H9 (cell line): ENCODE data around the gene SMTNL2. TPM values are rescaled to one million over a fixed set of nuclear protein-coding genes. Genes with fewer than 3 reads are reported as not detected.

Experiments
- DNase-seq: peaks from one replicate; pipeline ENCODE4 v3.0.0-alpha.2; 2017
- H2AFZ ChIP-seq: one replicate; pipeline ENCODE4 v1.6.1; 2013; ENCODE audit warnings: mild to moderate bottlenecking, low read length, control low read depth, moderate library complexity
- H2AK5ac ChIP-seq: 2 replicates; pipeline ENCODE4 v1.6.1; 2013; ENCODE audit warnings: low read length, control low read depth, mixed read lengths; ENCODE audit not compliant: insufficient read length
- H2BK120ac ChIP-seq: one replicate; pipeline ENCODE4 v1.6.1; 2013; ENCODE audit warnings: low read depth, mild to moderate bottlenecking, low read length, control low read depth, inconsistent platforms; ENCODE audit not compliant: poor library complexity, severe bottlenecking
- H2BK12ac ChIP-seq: 2 replicates; pipeline ENCODE4 v1.6.1; 2013; ENCODE audit warnings: low read length, control low read depth, mixed read lengths, low read depth; ENCODE audit not compliant: insufficient read length
- H2BK15ac ChIP-seq: 2 replicates; pipeline ENCODE4 v1.6.1; 2013; ENCODE audit warnings: low read depth, low read length, control low read depth
- H2BK20ac ChIP-seq: one replicate; pipeline ENCODE4 v1.6.1; 2013; ENCODE audit warnings: low read depth, mild to moderate bottlenecking, low read length, control low read depth, inconsistent platforms; ENCODE audit not compliant: poor library complexity, severe bottlenecking
- H2BK5ac ChIP-seq: 2 replicates; pipeline ENCODE4 v1.6.1; 2013; ENCODE audit warnings: low read length, control low read depth, mixed read lengths; ENCODE audit not compliant: insufficient read length
- H3K14ac ChIP-seq: 2 replicates; pipeline ENCODE4 v1.6.1; 2013; ENCODE audit warnings: low read length, control low read depth; ENCODE audit not compliant: insufficient read depth
- H3K18ac ChIP-seq: 2 replicates; pipeline ENCODE4 v1.6.1; 2013; ENCODE audit warnings: low read depth, mild to moderate bottlenecking, mixed read lengths, low read length, control low read depth; ENCODE audit not compliant: insufficient read length
- H3K23ac ChIP-seq: 2 replicates; pipeline ENCODE4 v1.6.1; 2013; ENCODE audit warnings: low read length, control low read depth, mixed read lengths, low read depth; ENCODE audit not compliant: insufficient read length
- H3K23me2 ChIP-seq: 2 replicates; pipeline ENCODE4 v1.6.1; 2013; ENCODE audit warnings: low read depth, mild to moderate bottlenecking, mixed read lengths, low read length, control low read depth; ENCODE audit not compliant: insufficient read length, poor library complexity, severe bottlenecking
- H3K27ac ChIP-seq: 2 replicates; pipeline ENCODE4 v1.5.1; 2013; ENCODE audit warnings: low read length, control low read depth, mixed read lengths, low read depth; ENCODE audit not compliant: insufficient read length
- H3K27me3 ChIP-seq: 2 replicates; pipeline ENCODE4 v1.6.1; 2013; ENCODE audit warnings: low read length, control low read depth, inconsistent platforms; ENCODE audit not compliant: insufficient read depth
- H3K4ac ChIP-seq: 2 replicates; pipeline ENCODE4 v1.6.1; 2013; ENCODE audit warnings: low read depth, mild to moderate bottlenecking, control low read depth, inconsistent platforms, low read length, moderate library complexity
- H3K4me1 ChIP-seq: 2 replicates; pipeline ENCODE4 v1.6.1; 2013; ENCODE audit warnings: low read length, control low read depth, inconsistent platforms; ENCODE audit not compliant: insufficient read depth
- H3K4me2 ChIP-seq: 2 replicates; pipeline ENCODE4 v1.6.1; 2013; ENCODE audit warnings: low read length, control low read depth, mixed read lengths; ENCODE audit not compliant: insufficient read length, insufficient read depth
- H3K56ac ChIP-seq: 2 replicates; pipeline ENCODE4 v1.6.1; 2013; ENCODE audit warnings: low read depth, mild to moderate bottlenecking, mixed read lengths, low read length, control low read depth; ENCODE audit not compliant: insufficient read length
- H3K79me1 ChIP-seq: 2 replicates; pipeline ENCODE4 v1.6.1; 2013; ENCODE audit warnings: low read depth, mild to moderate bottlenecking, moderate library complexity, low read length, control low read depth, inconsistent platforms; ENCODE audit not compliant: insufficient read depth, poor library complexity, severe bottlenecking
- H3K79me2 ChIP-seq: 2 replicates; pipeline ENCODE4 v1.6.1; 2013; ENCODE audit warnings: low read length, control low read depth, inconsistent platforms; ENCODE audit not compliant: insufficient read depth
- H3K9ac ChIP-seq: 2 replicates; pipeline ENCODE4 v1.6.1; 2013; ENCODE audit warnings: low read length, control low read depth, mixed read lengths; ENCODE audit not compliant: insufficient read length; ENCODE audit errors: extremely low read depth
- H3K9me3 ChIP-seq: one replicate; pipeline ENCODE4 v1.6.1; 2013; ENCODE audit warnings: low read depth, low read length, inconsistent platforms; ENCODE audit not compliant: control insufficient read depth
- H3T11ph ChIP-seq: one replicate; pipeline ENCODE4 v1.6.1; 2013; ENCODE audit warnings: mild to moderate bottlenecking, low read length, control low read depth, inconsistent platforms
- H4K20me1 ChIP-seq: one replicate; pipeline ENCODE4 v1.6.1; 2013; ENCODE audit not compliant: control insufficient read depth, insufficient read length, insufficient read depth
- H4K5ac ChIP-seq: 2 replicates; pipeline ENCODE4 v1.6.1; 2013; ENCODE audit warnings: low read depth, mild to moderate bottlenecking, mixed read lengths, low read length, control low read depth; ENCODE audit not compliant: insufficient read length
- H4K8ac ChIP-seq: replicated peaks from 2 replicates; pipeline ENCODE4 v1.6.1; 2013; ENCODE audit warnings: low read length, control low read depth, mixed read lengths, low read depth; ENCODE audit not compliant: insufficient read length
- H4K91ac ChIP-seq: 2 replicates; pipeline ENCODE4 v1.6.1; 2013; ENCODE audit warnings: low read depth, mild to moderate bottlenecking, moderate library complexity, mixed read lengths, low read length, control low read depth; ENCODE audit not compliant: insufficient read length
- H3K27ac Mint-ChIP-seq, 3 experiments: 2 replicates in 2 of 3; 3 replicates in 1 of 3; pipeline ENCODE4 v1.8.0; 2020 to 2021; ENCODE audit warnings: mixed read lengths in 3 of 3, mild to moderate bottlenecking in 1 of 3, moderate library complexity in 1 of 3
- H3K27me3 Mint-ChIP-seq: 2 replicates; pipeline ENCODE4 v1.8.0; 2021; ENCODE audit warnings: low read depth, mild to moderate bottlenecking, moderate library complexity, mixed read lengths
- H3K36me3 Mint-ChIP-seq, 3 experiments: 2 replicates in 2 of 3; 3 replicates in 1 of 3; pipeline ENCODE4 v1.8.0; 2020 to 2021; ENCODE audit warnings: low read depth in 3 of 3, mixed read lengths in 3 of 3; ENCODE audit not compliant: insufficient read depth in 1 of 3
- H3K4me1 Mint-ChIP-seq, 2 experiments: 2 replicates each; pipeline ENCODE4 v1.8.0; 2020; ENCODE audit warnings: mixed read lengths in 2 of 2
- H3K4me3 Mint-ChIP-seq, 2 experiments: 2 replicates in 1 of 2; 3 replicates in 1 of 2; pipeline ENCODE4 v1.8.0; 2020 to 2021; ENCODE audit warnings: mild to moderate bottlenecking in 2 of 2, mixed read lengths in 2 of 2, moderate library complexity in 1 of 2
- H3K9me3 Mint-ChIP-seq, 2 experiments: 2 replicates in 1 of 2; 3 replicates in 1 of 2; pipeline ENCODE4 v1.8.0; 2020; ENCODE audit warnings: mild to moderate bottlenecking in 2 of 2, mixed read lengths in 2 of 2, moderate library complexity in 1 of 2
- CTCF ChIP-seq: fragments of 200-600 bp; sonication (generic); conservative IDR thresholded peaks from 3 replicates; pipeline ENCODE4 v1.8.0; 2021; ENCODE audit warnings: antibody characterized with exemption, mild to moderate bottlenecking
- WGBS: extraction: QIAGEN DNeasy Blood & Tissue Kit; methylation state at CpG from one replicate; pipeline ENCODE4 v1.1.7; 2013; ENCODE audit warnings: missing lambda C conversion rate, low lambda C conversion rate, mixed read lengths; ENCODE audit not compliant: insufficient read length; ENCODE audit errors: extremely low coverage; 5-methylcytosine and 5-hydroxymethylcytosine counted together
- total RNA-seq: library from RNA; stranded (reverse); gene quantifications from 2 replicates; pipeline ENCODE4 v1.2.1, GENCODE V29; 2021

The SMTNL2 gene
- total RNA-seq, 1 experiment from 2014 or later: 0.77 TPM

- Mint-ChIP-seq H3K4me1 (peaks cover 0 to 7% of the 10 kb centered on the region in 2 experiments; a peak in 2 of 4 replicates), H3K4me3 (no peak overlapping the region), H3K27me3 (peaks cover 5% of the 10 kb centered on the region), H3K36me3 (no peaks in the 10 kb centered on the region), H3K9me3 (no peaks in the 10 kb centered on the region; a peak in 1 of 5 replicates), H3K27ac (peak overlapping the region in 1 of 3 experiments; percentile 64; a peak in 2 of 7 replicates)
- H3K14ac ChIP-seq: no peak overlapping the region
- H3K9ac ChIP-seq: no peak overlapping the region
- H4K5ac ChIP-seq: no peak overlapping the region
- WGBS: no CpG with 5 or more reads among the region's 12 CpGs
- H2BK20ac ChIP-seq: no peak overlapping the region
- H3K79me1 ChIP-seq: no peaks in the 10 kb centered on the region
- DNase-seq: no peak
- no peaks in the 10 kb centered on the region for H3K4me1 ChIP-seq
- H3K9me3 ChIP-seq: no peaks in the 10 kb centered on the region
- no peak overlapping the region for H2AK5ac ChIP-seq
- no peak overlapping the region for H4K8ac ChIP-seq
- no peak overlapping the region for H4K91ac ChIP-seq
- H3K23ac ChIP-seq: no peak overlapping the region
- no peak overlapping the region for H2BK5ac ChIP-seq
- no peak overlapping the region for H3K27ac ChIP-seq
- no peak overlapping the region for H3K56ac ChIP-seq
- H3K23me2 ChIP-seq: no peaks in the 10 kb centered on the region
- no peak overlapping the region for H3K4me2 ChIP-seq
- no peak for TF ChIP-seq CTCF
- no peak overlapping the region for H3K18ac ChIP-seq
- no peaks in the 10 kb centered on the region for H3K79me2 ChIP-seq
- no peak overlapping the region for H3K4ac ChIP-seq
- no peaks in the 10 kb centered on the region for H3K27me3 ChIP-seq
- no peaks in the 10 kb centered on the region for H4K20me1 ChIP-seq
- H2AFZ ChIP-seq: no peak overlapping the region
- no peak overlapping the region for H2BK120ac ChIP-seq
- no peak overlapping the region for H2BK12ac ChIP-seq
- no peak overlapping the region for H2BK15ac ChIP-seq
- H3T11ph ChIP-seq: no peak overlapping the region
These were observed 40.9 kb downstream of the SMTNL2 start for GRCh38 chr17:4625181-4625617.
